Activated CD4-positive, alpha-beta T cell treated with anti-CD3 and anti-CD28 coated beads, Interleukin-10, Interleukin-2, amounts not matched to agents 100 ng/mL and 50 ng/mL, durations not matched to agents 16 hours and 8 hours (primary cell): ENCODE data around the gene TCEA2.

Experiments used
- DNase-seq: peaks from one replicate; pipeline ENCODE4 v3.0.0-alpha.2; 2020

Gene TCEA2

GRCh38 chr20:64036346-64037198 is 26.4 kb upstream of the TCEA2 start:
- DNase-seq: peak; percentile 46

GRCh38 chr20:64037199-64037497 is 25.9 kb upstream of the TCEA2 start:
- DNase-seq: no peak

DNA sequence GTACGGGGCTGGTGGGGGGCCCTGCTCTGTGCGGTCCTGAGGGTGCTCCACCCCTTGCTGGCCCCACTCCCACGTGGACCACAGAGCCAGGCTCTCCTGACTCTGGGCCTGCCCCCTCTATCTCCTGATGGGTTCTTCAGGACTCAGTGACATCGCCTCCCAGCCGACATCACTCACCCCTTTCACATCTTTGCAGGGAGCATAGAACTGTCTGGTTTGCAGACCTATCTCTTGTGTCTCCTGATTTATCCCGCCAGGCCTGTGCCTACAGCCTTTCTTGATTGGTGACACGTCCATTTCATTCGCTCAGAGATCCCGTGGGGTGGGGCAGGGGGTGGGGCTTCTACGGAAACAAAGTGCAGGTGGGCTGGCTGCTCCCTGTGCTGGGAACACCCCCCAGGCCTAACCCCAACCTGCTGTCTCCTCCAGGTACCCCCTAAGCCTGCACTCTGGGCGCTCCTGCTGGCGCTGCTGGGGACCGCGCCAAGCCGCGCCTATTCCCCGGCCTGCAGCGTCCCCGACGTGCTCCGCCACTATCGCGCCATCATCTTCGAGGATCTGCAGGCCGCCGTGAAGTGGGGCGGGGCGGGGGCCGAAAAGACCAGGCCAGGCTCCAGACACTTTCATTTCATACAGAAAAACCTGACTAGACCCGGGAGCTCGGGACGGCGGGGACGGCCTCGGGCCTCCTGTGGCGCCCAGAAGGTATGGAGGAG is 25.3 kb upstream of the TCEA2 start:
- peak; percentile 44 for DNase-seq

GRCh38 chr20:64038224-64038564 is 24.8 kb upstream of the TCEA2 start:
- no peak for DNase-seq

DNA sequence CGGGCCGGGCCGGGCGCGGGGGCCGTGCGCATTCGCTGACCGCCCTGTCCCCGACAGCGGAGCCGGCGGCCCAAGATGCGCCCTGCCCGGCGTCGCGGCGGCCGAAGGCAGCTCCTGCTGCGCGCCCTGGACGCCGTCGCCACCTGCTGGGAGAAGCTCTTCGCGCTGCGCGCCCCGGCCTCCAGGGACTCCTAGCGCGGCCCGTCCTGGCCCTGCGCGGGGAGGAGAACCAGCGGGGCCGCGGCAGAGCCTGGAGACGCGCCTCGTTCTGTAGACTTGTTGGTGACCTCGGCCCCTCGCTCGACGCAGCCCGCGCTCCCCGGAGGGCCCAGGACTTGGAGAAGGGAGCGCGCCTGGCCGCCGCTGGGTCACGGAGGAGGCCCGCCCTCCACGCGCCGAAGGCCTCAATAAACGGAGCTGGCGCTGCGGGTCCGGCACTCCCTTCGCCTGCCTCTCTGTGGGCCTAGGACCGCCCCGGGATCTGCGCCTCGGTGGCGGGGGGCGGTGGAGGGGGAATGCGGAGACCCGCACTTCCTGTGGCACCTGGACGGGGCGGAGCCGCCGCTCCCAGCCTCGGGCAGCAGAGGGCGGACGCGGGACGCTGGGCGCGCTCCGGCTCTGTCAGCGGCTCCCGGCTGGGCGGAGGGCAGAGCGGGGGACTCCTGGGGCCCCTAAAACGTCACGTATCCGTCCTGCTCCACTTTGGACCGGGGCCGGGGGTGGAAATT is 24.3 kb upstream of the TCEA2 start:
- peak; percentile 83 for DNase-seq

- DNase-seq: no peak
These were observed 23.5 kb upstream of the TCEA2 start for GRCh38 chr20:64039293-64040160.

- DNase-seq: no peak
These were observed 22.6 kb upstream of the TCEA2 start for GRCh38 chr20:64040231-64041039.

- no peak for DNase-seq
These were observed 21.8 kb upstream of the TCEA2 start for GRCh38 chr20:64041040-64041780.

GRCh38 chr20:64041781-64042053 is 21.3 kb upstream of the TCEA2 start:
- no peak for DNase-seq

DNA sequence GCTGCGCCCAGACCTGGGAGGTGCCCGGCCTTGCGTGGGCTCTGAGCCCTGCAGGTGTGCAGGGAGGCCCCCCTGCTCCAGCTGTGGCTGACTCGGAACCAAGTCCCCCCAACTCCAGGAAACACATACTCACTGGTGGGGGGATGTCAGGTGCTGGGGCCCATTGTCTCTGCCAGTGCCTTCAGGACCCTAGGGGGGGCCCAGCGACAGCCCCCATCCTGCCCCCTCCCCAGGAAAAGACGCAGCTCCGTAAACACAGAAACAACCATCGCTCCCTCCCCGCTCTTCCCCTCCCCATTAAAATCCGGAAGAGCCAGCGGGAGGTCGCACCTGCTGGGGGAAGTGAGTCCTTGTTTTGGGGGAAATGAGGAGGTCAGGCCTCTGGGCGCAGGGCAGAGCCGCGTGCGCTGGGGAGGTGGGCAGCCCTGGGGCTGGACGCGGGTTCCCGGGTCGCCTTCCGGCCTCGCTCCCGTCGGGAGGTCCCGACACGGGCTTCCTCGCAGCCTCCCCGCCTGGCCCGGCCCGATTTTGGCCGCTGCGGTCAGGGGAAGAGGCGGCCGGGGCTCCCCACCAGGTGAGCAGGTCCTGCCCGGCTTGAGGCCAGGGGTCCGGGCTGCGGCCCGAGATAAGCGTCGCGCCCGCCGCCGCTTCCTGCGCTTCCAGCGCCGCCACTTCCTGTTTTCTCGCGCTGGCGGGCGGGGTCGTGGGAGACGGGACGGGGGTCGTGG is 20.8 kb upstream of the TCEA2 start:
- no peak for DNase-seq

DNA sequence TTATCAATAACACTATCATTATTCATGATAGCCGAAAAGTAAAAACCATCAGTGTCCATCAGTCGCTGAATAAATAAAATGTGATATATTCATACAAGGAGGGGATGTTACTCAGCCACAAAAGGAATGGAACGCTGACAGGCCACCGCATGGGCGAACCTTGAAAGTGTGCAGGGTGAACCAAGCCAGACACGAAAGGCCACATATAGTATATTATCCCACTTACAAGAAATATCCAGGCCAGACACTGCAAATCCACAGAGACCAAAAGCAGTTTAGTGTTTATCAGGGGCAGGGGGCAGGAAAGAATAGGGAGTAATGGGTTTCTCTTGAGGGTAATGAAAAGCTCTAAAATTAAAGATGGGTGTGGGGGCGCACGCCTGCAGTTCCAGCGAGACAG is 19.2 kb upstream of the TCEA2 start:
- DNase-seq: no peak

GRCh38 chr20:64044484-64045247 is 18.3 kb upstream of the TCEA2 start:
- DNase-seq: no peak

DNA sequence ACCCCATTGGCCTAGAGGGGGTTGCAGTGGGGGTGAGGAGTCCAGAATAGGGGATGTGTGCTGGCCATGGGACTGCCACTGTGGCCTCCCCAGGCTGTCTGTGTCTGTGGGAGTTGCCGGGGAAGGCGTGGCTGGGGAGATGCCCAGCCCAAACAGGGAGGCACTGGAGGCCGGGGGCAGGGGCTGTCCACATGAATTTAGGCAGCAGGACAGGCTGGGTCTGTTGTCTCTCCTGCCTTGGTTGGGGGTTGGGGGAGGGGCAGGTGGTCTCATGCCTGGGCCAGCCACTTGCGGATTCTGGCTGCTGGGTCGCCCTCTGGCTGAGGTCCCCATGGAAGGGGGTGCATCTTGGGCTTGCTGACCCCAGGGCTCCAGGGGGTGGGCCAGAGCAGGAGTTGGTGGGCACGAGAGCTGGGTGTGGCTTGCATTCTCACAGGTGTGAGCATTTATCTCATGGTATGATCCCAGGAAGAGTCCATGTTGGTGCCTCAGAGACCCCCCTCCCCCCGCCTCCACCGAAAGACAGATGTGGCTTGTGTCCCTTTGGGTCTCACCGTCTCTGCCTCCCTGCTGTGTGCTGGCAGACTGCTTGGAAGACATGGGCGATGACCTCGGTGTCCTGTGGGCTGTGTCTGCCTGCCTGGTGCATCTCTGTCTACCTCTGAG is 17.5 kb upstream of the TCEA2 start:
- DNase-seq: no peak

- DNase-seq: no peak
These were observed 16.0 kb upstream of the TCEA2 start for GRCh38 chr20:64047046-64047389.

GRCh38 chr20:64047968-64048401 is 15.0 kb upstream of the TCEA2 start:
- no peak for DNase-seq

GRCh38 chr20:64048402-64049044 is 14.5 kb upstream of the TCEA2 start:
- no peak for DNase-seq

DNA sequence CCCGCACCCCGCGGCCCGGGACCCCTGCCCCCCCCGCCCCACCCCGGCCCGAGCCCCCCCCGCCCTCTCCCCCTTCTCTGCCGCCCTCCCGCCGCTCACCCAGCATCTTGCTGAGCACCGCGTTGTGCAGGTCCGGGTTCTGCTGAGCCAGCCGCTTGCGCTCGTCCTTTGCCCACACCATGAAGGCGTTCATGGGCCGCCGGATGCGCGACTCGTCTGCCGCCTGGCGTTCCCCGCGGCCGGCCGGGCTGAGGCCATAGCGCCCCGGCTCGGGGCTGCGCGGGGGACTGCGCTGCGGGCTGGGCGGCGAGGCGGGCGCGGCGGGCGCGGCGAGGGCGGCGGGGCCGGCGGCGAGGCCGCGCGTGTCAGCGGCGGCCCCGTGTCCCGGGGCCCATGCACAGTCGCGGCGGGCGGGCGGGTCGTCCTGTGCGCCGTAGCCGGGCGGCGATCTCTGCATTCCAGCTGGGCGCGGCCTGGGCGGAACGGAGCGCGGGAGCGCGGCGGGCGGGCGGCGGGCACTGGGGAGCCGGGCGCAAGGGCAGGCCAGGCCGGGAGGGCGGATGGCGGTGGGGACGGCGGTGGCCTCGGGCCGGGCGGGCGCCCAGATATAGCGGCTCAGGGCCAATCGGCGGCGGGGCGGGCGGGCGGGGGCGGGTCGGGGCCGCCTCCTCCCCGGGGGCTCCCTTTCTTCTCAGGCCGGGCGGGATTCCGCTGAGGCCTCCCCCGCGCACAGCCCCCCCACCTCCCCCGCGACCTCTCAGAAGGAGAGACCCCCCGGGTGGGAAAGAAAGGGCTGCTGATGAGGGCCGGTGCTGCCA is 13.7 kb upstream of the TCEA2 start, which contains the start of gene SOX18:
SOX18 (minus strand) TSS at position 580 of the 818 bp plus-strand sequence; CDS start at position 457, 123 bp downstream.
- peak; percentile 53 for DNase-seq

DNA sequence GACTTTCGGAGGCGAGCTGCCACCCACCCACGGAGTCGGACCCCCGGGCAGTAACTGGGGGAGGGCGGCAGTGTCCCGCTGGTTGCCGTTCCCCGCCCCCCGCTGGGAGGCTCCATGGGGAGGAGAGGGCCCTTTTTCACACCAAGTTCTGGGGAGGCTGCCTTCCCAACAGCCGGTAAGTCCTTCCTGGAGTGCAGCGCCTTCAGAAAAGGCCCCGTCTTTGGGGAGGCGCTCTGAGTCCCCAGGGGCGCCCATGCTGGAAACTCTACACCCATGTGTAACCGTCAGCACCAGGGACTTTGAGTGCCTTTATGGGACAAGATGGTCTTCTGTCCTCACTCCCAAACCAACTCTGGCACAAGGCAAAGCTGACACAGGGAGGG is 13.1 kb upstream of the TCEA2 start:
- no peak for DNase-seq
